Right kidney (tissue), 1 donor: ENCODE measurements around the gene WNT4.

Source experiments
- DNase-seq: peaks from one replicate; pipeline ENCODE4 v3.0.0-alpha.2; 2016

The WNT4 gene

DNA sequence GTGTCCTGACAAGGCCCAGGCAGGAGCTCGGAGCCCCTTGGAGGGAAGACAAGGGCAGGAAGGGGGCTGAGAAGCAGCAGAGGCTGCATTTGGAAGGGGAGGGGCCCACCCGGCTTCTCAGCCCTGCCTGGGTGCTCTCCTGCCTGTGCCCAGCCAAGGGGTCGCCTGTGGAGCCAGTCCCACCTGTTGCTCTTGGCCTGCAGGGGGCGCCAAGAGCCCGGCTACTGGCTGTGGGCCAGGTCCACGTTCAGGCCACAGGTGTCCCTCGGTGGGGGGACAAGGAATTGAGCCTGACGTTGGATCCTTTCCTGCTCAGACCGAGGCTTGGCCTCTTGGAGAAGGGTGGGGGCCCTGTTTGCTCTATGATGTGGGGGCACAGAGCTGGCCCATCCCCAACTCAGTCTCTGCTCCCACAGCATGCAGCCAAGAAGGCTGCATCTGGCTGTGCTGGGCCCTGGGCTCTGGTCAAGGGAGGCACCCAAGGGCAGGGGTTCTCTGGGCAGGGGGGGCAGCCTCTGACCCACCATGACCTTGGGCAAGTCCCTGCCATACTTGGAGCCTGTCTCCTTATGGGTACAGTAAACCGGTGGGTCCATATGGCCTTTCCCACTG is 10.9 kb downstream of the WNT4 start:
- peak; percentile 71 for DNase-seq

- no peak for DNase-seq
Observed at GRCh38 chr1:22131062-22131461, 11.8 kb downstream of the WNT4 start.

GRCh38 chr1:22129501-22130117 is 13.3 kb downstream of the WNT4 start:
- DNase-seq: no peak

DNA sequence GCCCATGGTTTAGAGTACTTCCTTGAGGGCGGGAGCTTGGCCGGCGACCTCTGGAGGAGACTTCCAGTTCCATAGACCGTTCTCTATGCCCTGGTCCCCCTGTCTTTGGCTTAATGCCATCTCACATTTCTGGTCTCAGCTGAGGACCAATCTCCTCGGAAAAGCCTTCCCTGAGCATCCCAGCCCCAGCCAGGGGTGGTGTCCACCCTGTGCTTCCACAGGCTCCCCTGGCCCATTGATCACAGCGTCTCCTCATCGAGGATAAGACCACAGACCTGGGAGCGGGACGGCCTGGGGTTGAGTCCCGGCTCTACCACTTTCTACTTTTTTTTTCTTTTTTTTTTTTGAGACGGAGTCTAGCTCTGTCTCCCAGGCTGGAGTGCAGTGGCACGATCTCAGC is 14.5 kb downstream of the WNT4 start:
- no peak for DNase-seq

DNA sequence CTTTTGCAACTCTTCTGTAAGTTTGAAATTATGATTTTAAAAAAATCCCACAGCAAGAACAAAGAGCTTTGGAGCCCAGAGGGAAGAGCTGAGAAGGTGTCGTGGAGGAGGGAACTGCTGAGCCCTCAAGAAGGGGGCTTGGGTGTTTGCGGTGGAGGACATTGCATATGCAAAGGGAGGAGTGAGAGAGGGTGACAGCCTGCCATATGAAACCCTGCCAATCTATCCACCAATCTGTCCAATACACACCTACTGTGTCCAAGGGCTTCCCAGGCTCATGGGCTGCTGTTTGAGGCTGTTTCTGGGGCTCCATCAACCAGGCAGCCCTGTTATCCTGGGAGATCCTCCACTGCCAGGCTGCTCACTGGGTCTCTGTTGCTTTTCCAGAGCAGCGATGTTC is 15.2 kb downstream of the WNT4 start:
- DNase-seq: no peak

DNA sequence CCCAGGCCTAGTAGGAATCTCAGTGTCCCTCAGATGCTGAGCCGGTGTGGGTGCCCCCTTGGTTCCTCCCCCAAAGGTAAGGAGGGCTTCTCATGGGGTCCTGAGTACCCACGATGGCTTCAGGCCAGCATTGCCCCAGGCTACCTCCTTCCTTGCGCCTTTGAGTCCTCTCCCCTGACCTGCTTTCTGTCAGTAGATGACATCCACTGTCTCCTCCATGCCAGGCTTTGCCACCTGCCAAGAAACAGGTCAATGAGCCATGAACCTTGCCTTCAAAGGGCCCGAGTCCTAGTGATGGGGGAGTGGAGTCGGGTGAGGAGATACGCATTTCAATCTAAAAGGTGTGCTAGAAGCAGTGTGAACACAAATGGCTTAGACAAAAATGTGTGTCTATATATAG is 15.6 kb downstream of the WNT4 start:
- no peak for DNase-seq

DNA sequence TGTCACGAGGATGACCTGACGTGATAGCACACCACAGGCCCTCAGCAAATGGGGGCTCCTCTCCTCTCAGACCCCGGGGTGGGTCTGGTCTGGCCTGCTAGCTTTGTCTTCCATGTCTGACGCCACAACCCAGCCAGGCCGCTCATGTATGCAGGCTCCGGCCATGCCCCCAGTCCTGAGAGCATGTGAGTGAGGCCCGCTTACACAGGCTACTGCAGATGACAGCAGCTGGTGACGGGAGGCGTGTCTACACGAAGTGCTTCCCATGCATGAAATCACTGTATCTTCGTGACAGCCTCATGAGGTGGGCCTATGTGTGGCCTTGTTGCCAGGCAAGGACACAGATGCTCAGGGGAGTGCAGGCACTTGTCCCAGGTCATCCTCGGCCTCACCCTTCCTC is 16.4 kb downstream of the WNT4 start:
- DNase-seq: no peak

- DNase-seq: no peak
Observed at GRCh38 chr1:22124592-22125229, 18.2 kb downstream of the WNT4 start.

- no peak for DNase-seq
Observed at GRCh38 chr1:22123901-22124404, 18.9 kb downstream of the WNT4 start.

- no peak for DNase-seq
Observed at GRCh38 chr1:22123071-22123390, 19.9 kb downstream of the WNT4 start.

DNA sequence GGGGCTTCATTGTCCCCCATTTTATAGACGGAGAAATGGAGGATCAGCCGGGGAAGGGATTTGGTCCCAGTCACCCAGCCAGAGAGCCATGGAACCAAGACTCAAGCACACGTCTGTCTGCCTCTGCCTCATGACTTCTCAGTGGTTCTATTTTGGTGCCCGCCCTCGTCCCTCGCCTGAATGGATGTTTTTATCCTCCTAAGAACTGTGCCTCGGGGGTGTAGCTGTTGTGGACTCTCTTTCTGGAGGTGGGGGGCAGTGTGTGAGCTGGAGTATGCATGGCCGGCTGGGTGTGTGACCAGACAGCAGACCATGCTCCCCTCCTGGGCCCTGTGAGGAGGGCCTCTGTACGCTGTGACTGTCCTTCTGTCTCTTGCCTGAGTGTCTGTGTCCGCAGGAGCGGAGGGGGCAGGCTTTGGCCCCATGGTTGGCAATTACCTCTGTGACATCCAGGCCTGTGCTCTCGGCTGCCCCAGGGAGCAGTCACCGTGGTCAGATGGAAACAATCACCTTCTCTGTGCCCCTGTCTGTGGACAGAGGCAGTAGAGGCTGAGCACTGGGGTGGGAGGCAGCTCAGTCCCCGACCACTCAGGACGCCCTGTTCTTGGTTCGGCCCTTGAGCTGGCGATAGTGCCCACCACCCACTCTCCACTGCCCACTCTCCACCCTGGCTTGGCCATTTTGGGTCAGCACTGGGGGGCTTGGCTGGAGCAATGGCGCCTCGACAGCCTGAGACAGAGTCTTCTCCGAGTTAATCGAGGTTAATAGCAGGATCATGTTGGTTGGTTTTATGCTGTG is 20.4 kb downstream of the WNT4 start:
- no peak for DNase-seq

DNA sequence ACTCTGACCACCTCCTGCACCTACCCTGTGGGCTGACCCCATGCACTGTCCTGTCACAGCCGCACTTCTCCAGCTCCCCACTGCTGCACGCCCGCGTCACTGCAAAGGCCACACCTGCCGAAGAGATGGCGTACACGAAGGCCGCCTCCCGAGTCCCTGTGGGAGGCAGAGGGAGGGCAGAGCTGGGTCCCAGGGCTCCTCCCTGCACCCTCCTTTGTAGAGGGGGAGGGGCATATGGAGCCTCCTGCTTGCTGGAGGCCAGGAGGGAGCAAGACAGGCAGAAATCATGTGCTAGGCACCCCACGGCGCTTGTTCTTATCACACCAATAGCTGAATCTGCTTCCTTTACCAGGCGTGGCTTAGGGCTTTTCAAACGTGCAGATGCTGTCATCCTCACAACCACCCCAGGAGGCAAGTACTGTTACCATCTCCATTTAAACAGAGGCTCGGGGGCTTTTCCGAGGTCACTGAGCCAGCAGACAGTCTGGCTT is 21.4 kb downstream of the WNT4 start:
- DNase-seq: no peak

DNA sequence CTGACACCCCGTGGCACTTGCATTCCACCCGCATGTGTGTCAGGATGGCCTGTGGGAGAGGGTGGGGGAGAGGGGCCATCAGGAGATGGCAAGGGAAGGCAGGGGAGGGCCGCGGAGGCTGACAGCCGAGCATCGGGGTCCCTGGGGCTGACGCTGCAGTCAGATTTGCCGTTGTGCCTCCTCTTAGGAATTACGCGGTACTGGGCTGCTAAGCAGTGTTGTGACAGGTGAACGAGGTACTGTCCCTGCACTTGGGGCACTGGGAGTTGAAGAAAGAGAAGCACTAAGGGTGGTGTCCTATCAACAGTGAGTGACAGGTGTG is 22.5 kb downstream of the WNT4 start:
- DNase-seq: no peak

- DNase-seq: no peak
Observed at GRCh38 chr1:22119626-22120468, 23.1 kb downstream of the WNT4 start.

- no peak for DNase-seq
Observed at GRCh38 chr1:22118291-22118992, 24.5 kb downstream of the WNT4 start.

DNA sequence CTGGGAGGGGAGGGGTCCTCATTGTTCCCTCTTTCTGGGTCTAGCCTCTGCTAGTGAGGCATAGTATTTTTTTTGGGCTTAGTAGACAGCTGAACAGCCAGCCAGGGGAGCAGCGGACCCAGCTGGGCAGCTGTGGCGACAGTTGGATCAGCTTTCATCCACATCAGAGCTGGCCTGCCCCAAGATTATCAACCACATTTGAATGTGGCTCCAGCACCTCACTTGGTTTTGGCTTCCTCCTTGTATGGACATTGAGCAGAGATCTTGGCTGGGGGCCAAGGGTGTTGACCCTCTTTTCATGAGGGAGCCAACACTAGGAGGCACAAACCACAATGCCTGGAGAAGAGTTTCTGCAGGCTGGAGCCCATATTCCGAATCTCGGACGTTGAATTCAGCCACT is 25.0 kb downstream of the WNT4 start:
- no peak for DNase-seq

DNA sequence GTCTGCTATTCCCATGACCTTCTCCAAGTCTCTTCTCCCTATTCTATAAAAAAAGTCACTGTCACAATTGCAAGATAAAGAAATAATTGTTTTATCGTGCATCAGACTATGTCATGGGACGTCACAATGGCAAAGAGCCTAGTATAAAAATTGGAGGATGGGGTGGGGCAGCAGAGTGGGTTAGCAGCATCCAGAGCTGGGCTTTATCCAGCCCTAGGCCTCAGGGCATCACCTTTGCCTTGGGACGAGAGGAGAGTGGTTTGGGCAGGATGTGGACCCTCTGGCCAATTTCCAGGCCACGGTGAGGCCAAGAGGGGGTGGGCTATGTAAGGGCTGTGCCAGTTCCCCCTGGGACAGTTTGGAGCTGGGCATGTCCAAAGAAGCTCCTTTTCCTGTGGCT is 25.7 kb downstream of the WNT4 start:
- DNase-seq: no peak

DNA sequence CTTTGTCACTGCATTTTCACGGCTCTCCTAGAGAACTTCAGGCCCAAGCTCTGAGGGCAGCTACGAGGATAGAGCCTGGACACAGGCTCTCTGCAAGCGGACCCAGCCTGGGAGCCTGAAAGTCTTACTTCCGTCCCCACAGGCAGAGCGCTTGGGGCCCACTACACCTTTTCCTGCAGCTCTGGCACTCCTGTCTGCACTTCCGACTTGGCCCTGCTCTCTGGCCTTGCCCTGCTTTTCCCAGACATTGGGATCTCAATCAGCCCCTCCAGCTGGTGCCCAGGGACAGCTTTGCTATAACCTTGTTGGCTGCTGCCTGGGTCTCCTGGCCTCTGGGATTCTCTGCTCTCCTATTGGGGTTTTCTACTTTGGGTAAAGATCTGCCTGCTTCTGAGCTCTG is 27.6 kb downstream of the WNT4 start:
- DNase-seq: no peak

- DNase-seq: peak; percentile 77
Observed at GRCh38 chr1:22114083-22115012, 28.5 kb downstream of the WNT4 start.

GRCh38 chr1:22112554-22112953 is 30.3 kb downstream of the WNT4 start:
- no peak for DNase-seq

DNA sequence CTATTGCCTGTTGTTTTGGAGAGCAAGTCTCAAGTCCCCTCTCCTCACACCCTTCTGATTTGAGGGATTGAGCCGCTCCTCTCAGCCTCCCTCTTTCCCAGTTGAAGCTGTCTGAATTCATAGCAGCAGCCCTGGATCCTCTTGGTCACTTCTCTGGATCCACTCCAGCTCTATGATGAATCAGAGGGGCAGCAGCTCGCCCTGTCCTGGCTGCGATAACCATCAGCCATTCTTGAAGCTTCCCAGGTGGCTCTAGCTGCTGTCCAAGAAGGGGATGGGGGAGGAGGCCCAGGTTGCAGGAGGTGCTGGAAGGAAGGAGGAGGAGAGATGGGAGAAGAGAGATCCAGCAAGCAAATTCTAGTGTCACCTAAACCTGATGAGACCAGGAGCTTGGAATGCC is 31.3 kb downstream of the WNT4 start:
- DNase-seq: no peak
